ENCODE measurements around the gene KLRC2. TPM values are rescaled to one million over a fixed set of nuclear protein-coding genes. Genes with fewer than 3 reads are reported as not detected.
"Not testable (repeated sequence)": the region's sequence is repeated elsewhere in the genome, so short reads cannot be mapped to it uniquely, and the experiment has no call there.

Gene KLRC2
- total RNA-seq, 2 donors from 2014 or later, result not detected

- not testable (repeated sequence) for H3K4me3 Mint-ChIP-seq; H3K4me1 Mint-ChIP-seq; H3K9me3 ChIP-seq (ENCODE audit: control insufficient read depth, low read length, poor library complexity, severe bottlenecking); H3K36me3 Mint-ChIP-seq (ENCODE audit: low read depth); DNase-seq; ATAC-seq; H3K27ac Mint-ChIP-seq
- peaks cover 41% of the 10 kb centered on the region for H3K27me3 Mint-ChIP-seq
Observed at GRCh38 chr12:10396176-10396575, 39.6 kb downstream of the KLRC2 start.

- H3K27ac Mint-ChIP-seq, result peak overlapping the region; percentile 61
- ATAC-seq (peak; percentile 79), DNase-seq (no peak)
- H3K4me1 Mint-ChIP-seq, result peaks cover 9% of the 10 kb centered on the region
- peaks cover 37% of the 10 kb centered on the region for H3K27me3 Mint-ChIP-seq
- H3K9me3 ChIP-seq (ENCODE audit: control insufficient read depth, low read length, poor library complexity, severe bottlenecking), result no peaks in the 10 kb centered on the region
- H3K4me3 Mint-ChIP-seq, result no peak overlapping the region
- peaks cover 2% of the 10 kb centered on the region for H3K36me3 Mint-ChIP-seq (ENCODE audit: low read depth)
Observed at GRCh38 chr12:10395390-10395998, 40.3 kb downstream of the KLRC2 start.

GRCh38 chr12:10394531-10395152 lies 41.2 kb downstream of the KLRC2 start:
- not testable (repeated sequence) for H3K4me1 Mint-ChIP-seq; H3K4me3 Mint-ChIP-seq; DNase-seq; H3K36me3 Mint-ChIP-seq (ENCODE audit: low read depth); ATAC-seq; H3K9me3 ChIP-seq (ENCODE audit: control insufficient read depth, low read length, poor library complexity, severe bottlenecking)
- Mint-ChIP-seq H3K27ac (peak overlapping the region; percentile 61), H3K27me3 (peaks cover 44% of the 10 kb centered on the region)

GRCh38 chr12:10393291-10393690 lies 42.5 kb downstream of the KLRC2 start:
- H3K9me3 ChIP-seq (ENCODE audit: control insufficient read depth, low read length, poor library complexity, severe bottlenecking), result no peaks in the 10 kb centered on the region
- peaks cover 48% of the 10 kb centered on the region for H3K27me3 Mint-ChIP-seq
- no peak overlapping the region for H3K27ac Mint-ChIP-seq
- no peak overlapping the region for H3K4me3 Mint-ChIP-seq
- H3K36me3 Mint-ChIP-seq (ENCODE audit: low read depth), result no peaks in the 10 kb centered on the region
- ATAC-seq, result no peak
- no peak for DNase-seq
- peaks cover 9% of the 10 kb centered on the region for H3K4me1 Mint-ChIP-seq

DNA sequence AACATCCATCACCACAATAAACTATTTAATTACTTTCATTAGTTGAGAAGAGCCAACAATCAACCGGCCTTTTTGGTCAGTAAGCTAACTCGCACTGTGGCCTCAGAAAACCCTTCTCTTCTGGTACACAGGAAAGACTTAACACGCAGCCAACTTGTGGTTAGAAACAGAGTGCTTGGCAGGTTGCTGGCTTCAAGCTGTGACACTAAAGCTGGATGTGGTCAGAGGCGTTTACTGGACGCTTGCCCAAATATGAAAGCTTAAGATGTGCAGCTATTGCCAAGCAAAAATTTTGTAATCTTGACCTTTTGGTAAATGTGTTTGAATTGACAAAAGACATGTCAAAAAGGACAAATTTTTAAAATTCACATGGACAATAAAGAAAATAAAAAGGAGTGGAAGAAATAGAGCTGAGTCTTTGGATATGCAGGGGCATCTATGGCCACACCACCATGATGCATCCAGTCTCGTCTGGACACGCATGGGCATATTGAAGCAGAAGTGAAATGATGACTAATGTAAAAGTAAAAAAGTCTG lies 43.3 kb downstream of the KLRC2 start:
- Mint-ChIP-seq H3K36me3 (ENCODE audit: low read depth) (no peaks in the 10 kb centered on the region), H3K4me1 (peaks cover 9% of the 10 kb centered on the region), H3K4me3 (no peak overlapping the region), H3K27ac (no peak overlapping the region), H3K27me3 (peaks cover 48% of the 10 kb centered on the region)
- no peak for DNase-seq
- no peaks in the 10 kb centered on the region for H3K9me3 ChIP-seq (ENCODE audit: control insufficient read depth, low read length, poor library complexity, severe bottlenecking)
- ATAC-seq, result no peak

GRCh38 chr12:10390991-10391390 lies 44.8 kb downstream of the KLRC2 start:
- not testable (repeated sequence) for DNase-seq; H3K4me1 Mint-ChIP-seq; H3K9me3 ChIP-seq (ENCODE audit: control insufficient read depth, low read length, poor library complexity, severe bottlenecking); H3K27ac Mint-ChIP-seq; ATAC-seq; H3K4me3 Mint-ChIP-seq; H3K36me3 Mint-ChIP-seq (ENCODE audit: low read depth)
- peaks cover 48% of the 10 kb centered on the region for H3K27me3 Mint-ChIP-seq

GRCh38 chr12:10389904-10390303 lies 45.9 kb downstream of the KLRC2 start, which contains the start of gene KLRK1:
Gene KLRK1 (minus strand): TSS chr12:10390041. CDS start chr12:10388810, 1,231 bp downstream.
- no peak for DNase-seq
- Mint-ChIP-seq H3K4me1 (peaks cover 5% of the 10 kb centered on the region), H3K27me3 (peaks cover 45% of the 10 kb centered on the region), H3K27ac (no peak within 1 kb of the TSS), H3K4me3 (no peak within 1 kb of the TSS), H3K36me3 (ENCODE audit: low read depth) (no peaks in the 10 kb centered on the region)
- H3K9me3 ChIP-seq (ENCODE audit: control insufficient read depth, low read length, poor library complexity, severe bottlenecking), result no peaks in the 10 kb centered on the region
- no peak for ATAC-seq

- Mint-ChIP-seq H3K4me3 (no peak overlapping the region), H3K36me3 (ENCODE audit: low read depth) (no peaks in the 10 kb centered on the region)
Observed at GRCh38 chr12:10388624-10389413, 47.0 kb downstream of the KLRC2 start.

GRCh38 chr12:10387498-10387897 lies 48.3 kb downstream of the KLRC2 start:
- H3K27ac Mint-ChIP-seq; H3K9me3 ChIP-seq (ENCODE audit: control insufficient read depth, low read length, poor library complexity, severe bottlenecking); H3K4me1 Mint-ChIP-seq; ATAC-seq; DNase-seq; H3K4me3 Mint-ChIP-seq; H3K36me3 Mint-ChIP-seq (ENCODE audit: low read depth): not testable (repeated sequence)
- H3K27me3 Mint-ChIP-seq, result peaks cover 33% of the 10 kb centered on the region

More at GRCh38 chr12:10388624-10389413, 47.0 kb downstream of the KLRC2 start:
- no peaks in the 10 kb centered on the region for H3K9me3 ChIP-seq (ENCODE audit: control insufficient read depth, low read length, poor library complexity, severe bottlenecking)
- no peak overlapping the region for H3K27ac Mint-ChIP-seq
- peaks cover 35% of the 10 kb centered on the region for H3K27me3 Mint-ChIP-seq
- DNase-seq, result no peak
- no peak for ATAC-seq
- H3K4me1 Mint-ChIP-seq, result no peaks in the 10 kb centered on the region

GRCh38 chr12:10386857-10387256 lies 49.0 kb downstream of the KLRC2 start:
- no peak for DNase-seq
- no peaks in the 10 kb centered on the region for H3K9me3 ChIP-seq (ENCODE audit: control insufficient read depth, low read length, poor library complexity, severe bottlenecking)
- no peak overlapping the region for H3K4me3 Mint-ChIP-seq
- ATAC-seq, result no peak
- H3K27ac Mint-ChIP-seq, result no peak overlapping the region
- H3K4me1 Mint-ChIP-seq, result no peaks in the 10 kb centered on the region
- H3K36me3 Mint-ChIP-seq (ENCODE audit: low read depth), result no peaks in the 10 kb centered on the region
- peaks cover 34% of the 10 kb centered on the region for H3K27me3 Mint-ChIP-seq

DNA sequence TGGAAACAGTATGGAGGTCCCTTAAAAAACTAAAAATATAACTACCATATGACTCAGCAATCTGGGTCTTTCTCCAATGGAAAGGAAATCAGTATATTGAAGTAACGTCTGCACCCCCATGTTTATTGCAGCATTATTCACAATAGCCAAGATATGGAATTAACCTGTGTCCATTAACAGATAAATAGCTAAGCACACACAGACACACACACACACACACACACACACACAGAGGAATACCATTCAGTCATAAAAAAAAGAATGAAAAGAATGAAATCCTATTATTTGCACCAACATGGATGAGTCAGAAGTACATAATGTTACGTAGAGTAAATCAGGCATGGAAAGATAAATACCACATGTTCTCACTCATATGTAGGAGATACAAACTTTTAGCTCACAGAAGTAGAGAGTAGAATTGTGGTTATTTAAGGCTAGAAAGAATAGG lies 50.6 kb downstream of the KLRC2 start:
- H3K9me3 ChIP-seq (ENCODE audit: control insufficient read depth, low read length, poor library complexity, severe bottlenecking), result no peaks in the 10 kb centered on the region
- Mint-ChIP-seq H3K4me3 (no peak overlapping the region), H3K36me3 (ENCODE audit: low read depth) (no peaks in the 10 kb centered on the region), H3K27ac (no peak overlapping the region), H3K4me1 (no peaks in the 10 kb centered on the region), H3K27me3 (peaks cover 47% of the 10 kb centered on the region)
- no peak for ATAC-seq
- no peak for DNase-seq

- no peak for DNase-seq
- ATAC-seq, result no peak
- H3K4me1 Mint-ChIP-seq, result no peaks in the 10 kb centered on the region
- H3K27me3 Mint-ChIP-seq, result peaks cover 43% of the 10 kb centered on the region
- no peaks in the 10 kb centered on the region for H3K36me3 Mint-ChIP-seq (ENCODE audit: low read depth)
- no peak overlapping the region for H3K27ac Mint-ChIP-seq
- H3K9me3 ChIP-seq (ENCODE audit: control insufficient read depth, low read length, poor library complexity, severe bottlenecking), result no peaks in the 10 kb centered on the region
- no peak overlapping the region for H3K4me3 Mint-ChIP-seq
Observed at GRCh38 chr12:10384191-10384590, 51.6 kb downstream of the KLRC2 start.

DNA sequence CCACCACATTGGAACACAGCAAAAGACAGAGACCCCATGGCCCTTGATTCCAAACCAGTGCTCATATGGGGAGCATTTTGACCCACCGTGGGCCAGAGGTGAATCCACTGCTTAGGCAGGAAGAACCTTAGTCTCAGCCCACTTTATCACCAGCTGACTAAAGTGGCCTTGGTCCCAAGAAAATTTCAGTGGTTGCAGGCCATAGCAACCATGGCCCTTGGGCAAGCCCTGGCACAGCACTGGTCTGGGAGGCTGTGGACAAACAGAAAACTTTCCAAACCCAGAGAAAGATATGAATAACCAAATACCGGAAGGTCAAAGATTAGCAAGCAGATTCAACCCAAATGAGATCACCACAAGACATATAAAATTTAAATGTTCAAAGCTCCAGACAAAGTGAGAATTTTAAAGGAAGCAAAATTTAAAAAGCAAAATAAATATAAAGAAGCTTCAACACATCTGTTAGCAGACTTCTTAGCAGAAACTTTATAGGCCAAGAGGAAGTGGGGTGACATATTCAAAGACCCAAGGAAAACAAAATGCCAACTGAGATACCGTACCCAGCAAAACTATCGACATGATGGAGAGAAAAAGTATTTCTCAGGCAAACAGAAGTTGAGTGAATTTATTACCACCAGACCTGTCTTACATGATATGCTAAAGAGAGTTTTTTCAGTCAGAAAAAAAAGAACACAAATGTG lies 53.7 kb downstream of the KLRC2 start:
- no peak overlapping the region for H3K27ac Mint-ChIP-seq
- no peaks in the 10 kb centered on the region for H3K4me1 Mint-ChIP-seq
- ATAC-seq, result no peak
- no peak for DNase-seq
- no peaks in the 10 kb centered on the region for H3K9me3 ChIP-seq (ENCODE audit: control insufficient read depth, low read length, poor library complexity, severe bottlenecking)
- no peaks in the 10 kb centered on the region for H3K36me3 Mint-ChIP-seq (ENCODE audit: low read depth)
- no peak overlapping the region for H3K4me3 Mint-ChIP-seq
- peaks cover 35% of the 10 kb centered on the region for H3K27me3 Mint-ChIP-seq

All from T-helper 17 cell (primary cell).